Hepatocyte (in vitro differentiated cells): Measurements from ENCODE around the gene PPP1R1C.

Source experiments
- CTCF ChIP-seq: fragments of 200-600 bp; sonication (generic); IDR thresholded peaks from 2 replicates; pipeline ENCODE4 v1.5.1; 2016; ENCODE audit warnings: antibody characterized with exemption, mild to moderate bottlenecking; ENCODE audit not compliant: poor library complexity
- EZH2 ChIP-seq: fragments of 200-600 bp; sonication (generic); IDR thresholded peaks from 2 replicates; pipeline ENCODE4 v1.6.1; 2016; ENCODE audit warnings: antibody characterized with exemption, mild to moderate bottlenecking, borderline replicate concordance
- EZH2phosphoT487 ChIP-seq: fragments of 200-600 bp; sonication (generic); IDR thresholded peaks from one replicate; pipeline ENCODE4 v1.6.1; 2018; ENCODE audit warnings: antibody characterized with exemption, mild to moderate bottlenecking, low read depth, moderate library complexity; ENCODE audit not compliant: unreplicated experiment, severe bottlenecking

DNA sequence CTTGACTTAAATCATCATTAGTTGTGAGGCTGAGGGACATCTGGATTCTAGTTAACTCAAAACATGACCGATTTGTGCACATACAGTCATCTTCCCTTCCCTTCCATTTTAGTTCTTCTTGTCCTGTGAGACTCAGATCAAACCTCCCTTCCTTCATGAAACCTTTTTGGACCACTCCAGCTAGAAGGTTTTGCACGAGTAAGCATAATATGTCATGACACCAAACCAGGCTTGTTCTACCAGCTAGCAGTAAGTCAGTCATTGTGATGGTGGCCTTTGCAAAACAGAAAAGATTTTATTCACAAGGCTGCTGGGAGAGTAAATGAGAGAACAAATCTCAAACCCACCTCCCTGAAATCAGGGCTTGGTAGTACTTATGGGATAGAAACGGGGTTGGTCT, 14.3 kb downstream of the PPP1R1C start:
- TF ChIP-seq CTCF: no peak
- TF ChIP-seq EZH2: no peak
- no peak for TF ChIP-seq EZH2phosphoT487
